Kidney capillary endothelial cell (primary cell): ENCODE measurements around the gene ARHGEF18.

Experiments
- DNase-seq: peaks from one replicate; pipeline ENCODE4 v3.0.0-alpha.2; 2018; ENCODE audit warnings: low spot score

ARHGEF18 gene

DNA sequence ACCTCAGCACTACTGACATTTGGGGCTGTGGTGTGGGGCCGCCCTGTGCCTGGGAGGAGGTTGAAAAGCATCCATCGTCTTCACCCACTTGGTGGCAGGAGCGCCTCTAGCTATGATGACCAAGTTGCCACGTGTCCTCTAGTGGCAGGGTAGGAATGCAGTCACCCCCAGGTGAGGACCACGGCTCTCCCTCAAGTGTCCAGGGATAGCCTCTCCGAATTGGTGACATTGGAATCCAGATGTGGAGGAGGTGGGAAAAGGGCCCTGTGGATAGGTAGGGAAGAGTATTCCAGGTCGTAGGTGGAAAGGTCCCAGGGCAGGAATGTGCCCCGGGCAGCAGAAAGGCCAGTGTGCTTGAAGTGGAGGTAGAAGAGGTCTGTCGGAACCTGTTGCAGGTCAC, 37.6 kb downstream of the ARHGEF18 start:
- no peak for DNase-seq

DNA sequence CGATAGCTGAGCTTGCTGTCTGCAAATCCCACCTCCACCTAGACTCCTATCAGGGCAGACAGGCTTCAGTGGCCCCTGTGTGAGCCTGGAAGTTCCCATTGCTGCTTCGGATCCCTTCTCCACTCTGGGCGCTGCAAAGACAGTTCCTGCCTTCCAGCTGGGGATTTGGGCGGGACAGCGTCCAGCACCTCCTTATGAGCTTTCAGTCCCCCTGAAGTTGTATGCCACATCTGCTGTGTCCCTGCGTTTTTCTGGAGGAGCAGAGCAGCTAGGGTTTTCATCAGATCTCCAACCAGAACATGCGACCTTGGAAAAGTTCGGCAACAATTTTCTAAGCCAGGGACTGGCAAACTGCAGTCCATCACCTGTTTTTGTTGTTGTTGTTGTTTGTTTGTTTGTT, 38.0 kb downstream of the ARHGEF18 start:
- DNase-seq, result no peak

DNA sequence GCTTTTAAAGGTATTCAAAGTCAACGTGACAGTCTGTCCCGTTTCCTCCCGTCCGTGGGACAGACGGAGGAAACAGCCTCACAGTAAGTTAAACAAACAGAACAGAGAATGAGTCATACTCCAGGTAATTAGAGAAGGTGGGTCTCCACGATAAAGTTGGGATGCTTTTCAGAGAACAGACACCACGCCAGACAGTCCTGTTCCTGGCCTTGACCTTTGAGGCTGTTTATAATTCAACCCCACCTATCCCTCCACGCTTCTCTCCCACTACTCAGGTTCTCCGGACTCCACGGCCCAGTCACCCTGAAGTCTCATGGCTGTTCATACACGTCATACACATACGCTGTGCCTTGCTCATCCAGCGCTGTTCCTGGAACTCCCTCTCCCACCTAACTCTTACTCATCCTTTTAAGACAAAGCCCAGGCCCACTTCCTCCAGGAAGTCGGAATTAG, 42.5 kb downstream of the ARHGEF18 start:
- DNase-seq, result peak; percentile 99

DNA sequence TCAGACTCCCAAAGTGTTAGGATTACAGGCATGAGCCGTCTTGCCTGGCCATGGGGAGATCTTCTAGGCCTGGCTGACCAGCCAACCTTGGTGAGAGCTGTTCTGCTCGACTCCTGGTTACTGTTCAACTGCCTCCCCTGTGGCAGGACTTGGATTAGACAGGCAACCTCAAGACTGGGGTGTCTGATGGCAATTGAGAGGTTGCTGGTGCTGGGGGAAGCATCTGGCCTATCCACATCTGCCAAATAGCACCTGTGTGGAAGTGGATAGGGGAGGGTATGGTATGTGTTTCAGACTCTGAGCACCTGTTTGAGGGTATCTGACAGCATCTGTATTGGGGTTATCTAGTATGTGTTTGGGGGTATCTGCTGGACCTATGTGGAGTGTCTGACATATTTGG, 44.7 kb downstream of the ARHGEF18 start:
- no peak for DNase-seq

GRCh38 chr19:7393939-7394730, 45.4 kb downstream of the ARHGEF18 start:
- no peak for DNase-seq

GRCh38 chr19:7394731-7395359, 46.1 kb downstream of the ARHGEF18 start:
- peak; percentile 84 for DNase-seq

DNA sequence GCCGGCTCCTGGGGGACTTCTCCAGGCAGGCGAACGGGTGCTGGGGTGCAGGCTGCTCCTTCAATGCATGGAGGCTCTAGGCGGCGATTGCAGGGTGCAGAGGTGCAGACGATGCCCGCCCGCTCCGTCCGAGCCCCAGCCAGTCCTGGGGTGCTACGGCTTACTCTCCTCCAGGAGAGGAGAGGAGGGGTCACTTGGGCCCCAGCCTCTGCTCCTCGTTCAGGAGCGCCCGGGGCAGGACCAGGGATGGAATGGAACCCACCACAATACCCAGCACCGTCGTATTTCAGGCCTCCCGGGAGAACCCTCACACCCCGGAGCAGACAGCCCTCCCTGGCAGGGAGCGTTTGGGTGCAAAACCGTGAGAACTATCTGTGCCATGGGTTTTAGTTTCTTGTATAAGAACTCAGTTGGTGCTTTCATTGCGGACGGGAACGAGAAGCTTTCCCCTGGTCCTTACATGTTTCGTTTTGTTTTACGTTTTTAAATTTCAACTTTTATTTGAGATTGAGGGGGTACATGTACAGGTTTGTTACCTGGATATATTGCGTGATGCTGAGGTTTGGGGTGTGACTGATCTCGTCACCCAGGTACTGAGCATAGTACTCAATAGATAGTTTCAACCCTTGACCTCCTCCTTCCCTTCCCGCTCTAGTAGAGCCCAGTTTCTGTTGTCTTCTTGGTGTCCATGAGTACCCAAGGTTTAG, 46.8 kb downstream of the ARHGEF18 start:
- no peak for DNase-seq

DNA sequence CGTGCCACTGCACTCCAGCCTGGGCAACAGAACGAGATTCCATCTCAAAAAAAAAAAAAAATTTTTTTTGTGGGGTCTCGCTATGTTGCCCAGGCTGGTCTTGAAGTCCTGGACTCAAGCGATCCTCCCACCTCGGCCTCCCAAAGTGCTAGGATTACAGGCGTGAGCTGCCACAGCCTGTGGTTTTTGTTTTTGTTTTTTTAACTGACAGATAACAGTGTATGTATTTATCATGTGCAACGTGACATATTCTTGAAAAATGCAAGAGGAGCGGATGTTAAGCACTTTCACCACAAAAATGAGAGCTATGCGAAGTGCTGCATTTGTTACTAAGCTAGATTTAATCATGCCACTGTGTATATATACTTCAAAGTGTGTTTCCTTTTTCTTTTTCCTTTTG, 49.0 kb downstream of the ARHGEF18 start:
- no peak for DNase-seq
